ENCODE results near the gene MECR.
A peak's percentile ranks its signal among the peaks of the same experiment; 100 is the strongest.

Gene MECR

GRCh38 chr1:29202053-29202452 is 28.7 kb downstream of the MECR start:
- no peak for DNase-seq
- Histone ChIP-seq H3K79me2 (ENCODE audit: low read length) (no peaks in the 10 kb centered on the region), H4K20me1 (ENCODE audit: insufficient read depth, low read length) (no peaks in the 10 kb centered on the region), H3K4me1 (ENCODE audit: low read length) (peaks cover 8% of the 10 kb centered on the region), H3K9me2 (replicated peaks; ENCODE audit: insufficient read depth, low read length) (no peaks in the 10 kb centered on the region), H3K4me3 (ENCODE audit: low read length) (no peak overlapping the region), H3K9ac (ENCODE audit: low read length) (peak overlapping the region; percentile 23; the same call in 1 of the 2 replicates), H3K9me3 (replicated peaks; ENCODE audit: insufficient read depth, low read length) (no peaks in the 10 kb centered on the region), H3K27ac (ENCODE audit: low read length) (peak overlapping the region; percentile 53), H2AFZ (ENCODE audit: low read length) (no peak overlapping the region; the same call in 1 of the 2 replicates), H3K36me3 (replicated peaks; ENCODE audit: insufficient read depth, low read length) (no peaks in the 10 kb centered on the region), H3K4me2 (ENCODE audit: low read depth, low read length) (peak overlapping the region; percentile 32), H3K27me3 (replicated peaks; ENCODE audit: insufficient read depth, low read length) (no peaks in the 10 kb centered on the region), H3F3A (ENCODE audit: insufficient read depth, low read length) (no peaks in the 10 kb centered on the region)
- TF ChIP-seq CTCF (IDR thresholded peaks at IDR 0.05; ENCODE audit: low read length) = no peak
- no peak for TF ChIP-seq EZH2 (optimal IDR thresholded peaks at IDR 0.05; ENCODE audit: low read depth, low read length)
- no peak for TF ChIP-seq EZH2phosphoT487 (IDR thresholded peaks at IDR 0.05; ENCODE audit: low read length)

DNA sequence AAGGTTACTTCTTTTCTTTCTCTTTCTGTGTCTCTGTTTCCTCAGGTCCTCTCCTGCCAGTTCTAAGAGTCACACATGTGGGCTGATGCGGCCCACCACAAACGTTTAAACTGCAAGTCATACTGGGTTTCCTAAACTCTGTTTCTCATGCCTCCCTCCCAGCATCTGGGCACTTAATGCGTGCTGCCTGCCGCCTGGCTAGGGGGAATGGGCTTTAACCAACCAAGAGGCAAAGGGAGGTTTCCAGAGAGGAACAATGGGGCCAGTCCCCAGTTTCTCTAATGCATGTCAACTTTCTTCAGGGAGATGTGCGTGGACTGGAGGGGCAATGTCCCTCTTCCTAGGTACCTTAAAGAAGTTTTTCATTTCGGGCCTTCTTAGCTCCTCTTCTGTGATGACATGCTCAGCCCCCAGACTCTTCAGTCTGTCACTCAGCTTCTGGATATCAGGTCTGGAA is 29.1 kb downstream of the MECR start:
- no peak for TF ChIP-seq CTCF (IDR thresholded peaks at IDR 0.05; ENCODE audit: low read length)
- no peak for TF ChIP-seq EZH2phosphoT487 (IDR thresholded peaks at IDR 0.05; ENCODE audit: low read length)
- TF ChIP-seq EZH2 (optimal IDR thresholded peaks at IDR 0.05; ENCODE audit: low read depth, low read length) = no peak
- peak overlapping the region; percentile 23; the same call in 1 of the 2 replicates for H3K9ac ChIP-seq (ENCODE audit: low read length)
- no peaks in the 10 kb centered on the region for H3K79me2 ChIP-seq (ENCODE audit: low read length)
- H3F3A ChIP-seq (ENCODE audit: insufficient read depth, low read length) = no peaks in the 10 kb centered on the region
- no peaks in the 10 kb centered on the region for H3K9me3 ChIP-seq (replicated peaks; ENCODE audit: insufficient read depth, low read length)
- no peak for DNase-seq
- no peak overlapping the region for H3K4me2 ChIP-seq (ENCODE audit: low read depth, low read length)
- no peak overlapping the region for H2AFZ ChIP-seq (ENCODE audit: low read length)
- peaks cover 8% of the 10 kb centered on the region for H3K4me1 ChIP-seq (ENCODE audit: low read length)
- no peaks in the 10 kb centered on the region for H3K9me2 ChIP-seq (replicated peaks; ENCODE audit: insufficient read depth, low read length)
- no peaks in the 10 kb centered on the region for H4K20me1 ChIP-seq (ENCODE audit: insufficient read depth, low read length)
- no peaks in the 10 kb centered on the region for H3K36me3 ChIP-seq (replicated peaks; ENCODE audit: insufficient read depth, low read length)
- no peak overlapping the region for H3K27ac ChIP-seq (ENCODE audit: low read length)
- H3K4me3 ChIP-seq (ENCODE audit: low read length) = no peak overlapping the region
- no peaks in the 10 kb centered on the region for H3K27me3 ChIP-seq (replicated peaks; ENCODE audit: insufficient read depth, low read length)

- H3K27me3 ChIP-seq (replicated peaks; ENCODE audit: insufficient read depth, low read length) = no peaks in the 10 kb centered on the region
- H4K20me1 ChIP-seq (ENCODE audit: insufficient read depth, low read length) = no peaks in the 10 kb centered on the region
- no peak overlapping the region for H3K4me2 ChIP-seq (ENCODE audit: low read depth, low read length)
- H3K79me2 ChIP-seq (ENCODE audit: low read length) = no peaks in the 10 kb centered on the region
- H3K36me3 ChIP-seq (replicated peaks; ENCODE audit: insufficient read depth, low read length) = no peaks in the 10 kb centered on the region
- H3K27ac ChIP-seq (ENCODE audit: low read length) = no peak overlapping the region
- H3K9me2 ChIP-seq (replicated peaks; ENCODE audit: insufficient read depth, low read length) = no peaks in the 10 kb centered on the region
- TF ChIP-seq CTCF (IDR thresholded peaks at IDR 0.05; ENCODE audit: low read length) = no peak
- TF ChIP-seq EZH2 (optimal IDR thresholded peaks at IDR 0.05; ENCODE audit: low read depth, low read length) = no peak
- TF ChIP-seq EZH2phosphoT487 (IDR thresholded peaks at IDR 0.05; ENCODE audit: low read length) = no peak
- H3F3A ChIP-seq (ENCODE audit: insufficient read depth, low read length) = no peaks in the 10 kb centered on the region
- peaks cover 8% of the 10 kb centered on the region for H3K4me1 ChIP-seq (ENCODE audit: low read length)
- H3K9me3 ChIP-seq (replicated peaks; ENCODE audit: insufficient read depth, low read length) = no peaks in the 10 kb centered on the region
- H3K4me3 ChIP-seq (ENCODE audit: low read length) = no peak overlapping the region
- no peak overlapping the region for H3K9ac ChIP-seq (ENCODE audit: low read length)
- no peak for DNase-seq
- no peak overlapping the region for H2AFZ ChIP-seq (ENCODE audit: low read length)
These were observed 29.7 kb downstream of the MECR start for GRCh38 chr1:29200906-29201594.
